Trophoblast cell (in vitro differentiated cells and primary cell): Measurements from ENCODE around the gene ATP6V0E2.

Experiments used
- DNase-seq, 2 donors: peaks; one replicate each; pipeline ENCODE4 v3.0.0-alpha.2; 2016
- H2AFZ ChIP-seq: 2 replicates; pipeline ENCODE4 v1.6.1; 2013; ENCODE audit warnings: low read length, moderate library complexity, mild to moderate bottlenecking; ENCODE audit not compliant: insufficient read depth, poor library complexity
- H2AK5ac ChIP-seq: 2 replicates; pipeline ENCODE4 v1.6.1; 2013; ENCODE audit warnings: mild to moderate bottlenecking, low read length
- H2BK120ac ChIP-seq: 2 replicates; pipeline ENCODE4 v1.6.1; 2013; ENCODE audit warnings: low read length, mild to moderate bottlenecking, moderate library complexity; ENCODE audit not compliant: insufficient read depth, poor library complexity
- H2BK12ac ChIP-seq: 2 replicates; pipeline ENCODE4 v1.6.1; 2013; ENCODE audit warnings: mild to moderate bottlenecking, low read length, moderate library complexity
- H2BK5ac ChIP-seq: 2 replicates; pipeline ENCODE4 v1.6.1; 2013; ENCODE audit warnings: low read length, low read depth, moderate library complexity, mild to moderate bottlenecking; ENCODE audit not compliant: poor library complexity
- H3K14ac ChIP-seq: 2 replicates; pipeline ENCODE4 v1.6.1; 2013; ENCODE audit warnings: mild to moderate bottlenecking, low read length
- H3K18ac ChIP-seq: 2 replicates; pipeline ENCODE4 v1.6.1; 2013; ENCODE audit warnings: mild to moderate bottlenecking, low read length
- H3K23ac ChIP-seq: 2 replicates; pipeline ENCODE4 v1.6.1; 2013; ENCODE audit warnings: low read length
- H3K27ac ChIP-seq: 2 replicates; pipeline ENCODE4 v1.5.1; 2013; ENCODE audit warnings: low read depth, mild to moderate bottlenecking, inconsistent platforms, low read length, moderate library complexity
- H3K27me3 ChIP-seq: 2 replicates; pipeline ENCODE4 v1.6.1; 2013; ENCODE audit warnings: inconsistent platforms, mild to moderate bottlenecking, low read length, moderate library complexity; ENCODE audit not compliant: insufficient read depth
- H3K36me3 ChIP-seq, 2 experiments: 1 replicate in 1 of 2; 2 replicates in 1 of 2; pipeline ENCODE4 v1.6.1; 2013; ENCODE audit warnings: low read length in 2 of 2, mild to moderate bottlenecking in 2 of 2, moderate library complexity in 1 of 2; ENCODE audit not compliant: insufficient read depth in 2 of 2, control insufficient read depth in 1 of 2
- H3K4ac ChIP-seq: 2 replicates; pipeline ENCODE4 v1.6.1; 2013; ENCODE audit warnings: low read depth, mild to moderate bottlenecking, low read length, moderate library complexity
- H3K4me1 ChIP-seq, 2 experiments: 1 replicate in 1 of 2; 2 replicates in 1 of 2; pipeline ENCODE4 v1.6.1; 2013; ENCODE audit warnings: low read length in 2 of 2, mild to moderate bottlenecking in 2 of 2, moderate library complexity in 1 of 2; ENCODE audit not compliant: insufficient read depth in 2 of 2, control insufficient read depth in 1 of 2
- H3K4me2 ChIP-seq: 2 replicates; pipeline ENCODE4 v1.6.1; 2013; ENCODE audit warnings: inconsistent platforms, mild to moderate bottlenecking, low read length, moderate library complexity
- H3K4me3 ChIP-seq: 2 replicates; pipeline ENCODE4 v1.5.1; 2013; ENCODE audit warnings: mild to moderate bottlenecking, low read depth, low read length, inconsistent platforms
- H3K79me1 ChIP-seq: one replicate; pipeline ENCODE4 v1.6.1; 2013; ENCODE audit warnings: low read length
- H3K79me2 ChIP-seq: 2 replicates; pipeline ENCODE4 v1.6.1; 2013; ENCODE audit warnings: low read length, mild to moderate bottlenecking; ENCODE audit not compliant: control insufficient read depth, insufficient read depth, poor library complexity
- H3K9ac ChIP-seq: 2 replicates; pipeline ENCODE4 v1.6.1; 2013; ENCODE audit warnings: mild to moderate bottlenecking, low read length
- H3K9me3 ChIP-seq: 2 replicates; pipeline ENCODE4 v1.6.1; 2013; ENCODE audit warnings: low read depth, mild to moderate bottlenecking, control low read depth, inconsistent platforms, low read length; ENCODE audit not compliant: insufficient read depth
- H4K12ac ChIP-seq: 2 replicates; pipeline ENCODE4 v1.6.1; 2013; ENCODE audit warnings: low read depth, mild to moderate bottlenecking, low read length, moderate library complexity
- H4K8ac ChIP-seq: 2 replicates; pipeline ENCODE4 v1.6.1; 2013; ENCODE audit warnings: low read depth, mild to moderate bottlenecking, low read length, moderate library complexity
- H4K91ac ChIP-seq: one replicate; pipeline ENCODE4 v1.6.1; 2013; ENCODE audit warnings: low read depth, mild to moderate bottlenecking, low read length, moderate library complexity
- WGBS: extraction: QIAGEN DNeasy Blood & Tissue Kit; methylation state at CpG from one replicate; pipeline ENCODE4 v1.1.7; 2013; ENCODE audit warnings: missing lambda C conversion rate; ENCODE audit not compliant: insufficient read length, insufficient coverage; ENCODE audit errors: extremely low coverage; 5-methylcytosine and 5-hydroxymethylcytosine counted together

Gene ATP6V0E2

DNA sequence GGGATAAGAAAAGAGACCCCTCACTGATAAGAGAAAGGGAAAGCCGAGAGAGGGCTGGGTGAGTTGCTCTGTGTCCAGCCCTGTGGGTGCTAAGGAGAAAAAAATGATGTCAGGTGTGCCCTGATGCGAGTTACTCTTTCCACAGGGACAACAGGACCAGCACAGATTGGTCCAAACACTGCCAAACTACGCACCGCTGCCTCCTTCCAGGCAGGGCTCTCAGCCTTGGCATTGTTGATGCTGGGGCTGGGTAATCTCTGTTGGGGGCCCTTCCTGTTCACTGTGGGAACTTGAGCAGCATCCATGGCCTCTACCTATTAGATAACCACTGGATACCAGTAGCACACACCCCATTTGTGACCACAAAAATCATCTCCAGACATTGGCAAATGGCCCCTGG is 10.3 kb upstream of the ATP6V0E2 start:
- Histone ChIP-seq H2AFZ (no peak overlapping the region), H3K18ac (no peak overlapping the region), H3K9ac (no peak overlapping the region), H3K9me3 (no peaks in the 10 kb centered on the region), H4K8ac (no peak overlapping the region), H3K27me3 (no peaks in the 10 kb centered on the region), H3K79me1 (no peaks in the 10 kb centered on the region), H4K91ac (no peak overlapping the region), H3K79me2 (no peaks in the 10 kb centered on the region), H3K4ac (no peak overlapping the region), H3K23ac (no peak overlapping the region), H3K14ac (no peak overlapping the region), H2BK5ac (no peak overlapping the region), H3K4me3 (no peak overlapping the region), H2AK5ac (no peak overlapping the region), H4K12ac (no peak overlapping the region), H2BK12ac (no peak overlapping the region), H2BK120ac (no peak overlapping the region), H3K36me3 (peaks cover 0 to 4% of the 10 kb centered on the region in 2 experiments), H3K27ac (no peak overlapping the region), H3K4me2 (no peak overlapping the region), H3K4me1 (no peaks in the 10 kb centered on the region)
- no peak for DNase-seq
- WGBS: no CpG with 5 or more reads among the region's 4 CpGs

DNA sequence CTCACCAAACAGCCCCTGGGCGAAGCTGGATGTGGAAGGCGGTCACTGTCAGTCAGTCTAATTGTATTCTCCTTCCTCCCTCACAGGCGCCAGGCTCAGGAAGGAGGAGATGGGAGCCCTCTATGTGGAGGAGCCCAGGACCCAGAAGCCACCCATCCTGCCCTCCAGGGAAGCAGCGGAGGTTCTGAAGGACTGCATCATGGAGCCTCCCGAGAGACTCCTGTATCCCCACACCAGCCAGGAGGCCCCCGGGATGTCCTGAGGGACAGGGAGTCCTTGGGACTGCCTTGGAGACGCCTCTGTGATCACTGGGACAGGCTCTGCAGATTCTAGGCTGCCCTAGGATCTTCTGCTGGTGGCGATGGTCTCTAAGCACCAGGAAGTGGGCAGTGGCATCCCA is 9.7 kb upstream of the ATP6V0E2 start:
- Histone ChIP-seq H3K14ac (no peak overlapping the region), H4K8ac (no peak overlapping the region), H2BK120ac (no peak overlapping the region), H3K4me2 (no peak overlapping the region), H3K4ac (no peak overlapping the region), H3K4me1 (no peaks in the 10 kb centered on the region), H3K9me3 (no peaks in the 10 kb centered on the region), H3K79me2 (no peaks in the 10 kb centered on the region), H3K18ac (no peak overlapping the region), H2BK12ac (no peak overlapping the region), H3K27me3 (no peaks in the 10 kb centered on the region), H3K23ac (no peak overlapping the region), H3K36me3 (peaks cover 0 to 4% of the 10 kb centered on the region in 2 experiments), H4K12ac (no peak overlapping the region), H2BK5ac (no peak overlapping the region), H3K27ac (no peak overlapping the region), H3K79me1 (no peaks in the 10 kb centered on the region), H4K91ac (no peak overlapping the region), H3K4me3 (no peak overlapping the region), H3K9ac (no peak overlapping the region), H2AFZ (no peak overlapping the region), H2AK5ac (no peak overlapping the region)
- WGBS: no CpG with 5 or more reads among the region's 8 CpGs
- DNase-seq: no peak

DNA sequence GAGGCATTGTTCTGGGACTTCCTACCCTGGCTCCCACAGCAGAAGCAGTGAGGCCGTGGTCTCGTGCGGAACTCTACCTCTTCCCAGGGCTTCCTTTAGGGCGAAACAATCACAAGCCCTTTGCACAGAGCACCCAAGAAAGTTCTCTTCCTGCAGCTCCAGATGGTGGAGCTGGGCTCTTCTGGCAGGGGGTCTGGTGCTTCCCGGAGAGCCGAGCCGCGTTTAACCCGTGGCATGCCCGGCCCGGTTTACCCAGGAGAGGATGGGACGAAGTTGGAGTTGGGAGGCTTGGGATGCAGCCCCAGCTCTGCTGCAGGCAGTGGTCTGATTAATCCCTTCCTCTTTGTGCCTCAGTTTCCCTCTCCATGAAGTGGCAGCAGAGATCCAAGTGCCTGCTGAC is 9.0 kb upstream of the ATP6V0E2 start:
- no peak overlapping the region for H2BK5ac ChIP-seq
- WGBS: no CpG with 5 or more reads among the region's 12 CpGs
- no peak overlapping the region for H3K14ac ChIP-seq
- no peak overlapping the region for H3K4me3 ChIP-seq
- no peaks in the 10 kb centered on the region for H3K79me1 ChIP-seq
- no peak overlapping the region for H3K23ac ChIP-seq
- no peak overlapping the region for H3K18ac ChIP-seq
- H3K79me2 ChIP-seq: no peaks in the 10 kb centered on the region
- H3K4me2 ChIP-seq: no peak overlapping the region
- DNase-seq: no peak
- no peak overlapping the region for H2BK12ac ChIP-seq
- H3K4ac ChIP-seq: no peak overlapping the region
- no peak overlapping the region for H2AK5ac ChIP-seq
- no peak overlapping the region for H4K91ac ChIP-seq
- no peak overlapping the region for H3K27ac ChIP-seq
- H4K12ac ChIP-seq: no peak overlapping the region
- no peak overlapping the region for H4K8ac ChIP-seq
- no peak overlapping the region for H2AFZ ChIP-seq
- H3K9ac ChIP-seq: no peak overlapping the region
- H2BK120ac ChIP-seq: no peak overlapping the region
- H3K9me3 ChIP-seq: no peaks in the 10 kb centered on the region
- H3K4me1 ChIP-seq: no peaks in the 10 kb centered on the region
- H3K27me3 ChIP-seq: no peaks in the 10 kb centered on the region
- peaks cover 0 to 4% of the 10 kb centered on the region in 2 experiments for H3K36me3 ChIP-seq

DNA sequence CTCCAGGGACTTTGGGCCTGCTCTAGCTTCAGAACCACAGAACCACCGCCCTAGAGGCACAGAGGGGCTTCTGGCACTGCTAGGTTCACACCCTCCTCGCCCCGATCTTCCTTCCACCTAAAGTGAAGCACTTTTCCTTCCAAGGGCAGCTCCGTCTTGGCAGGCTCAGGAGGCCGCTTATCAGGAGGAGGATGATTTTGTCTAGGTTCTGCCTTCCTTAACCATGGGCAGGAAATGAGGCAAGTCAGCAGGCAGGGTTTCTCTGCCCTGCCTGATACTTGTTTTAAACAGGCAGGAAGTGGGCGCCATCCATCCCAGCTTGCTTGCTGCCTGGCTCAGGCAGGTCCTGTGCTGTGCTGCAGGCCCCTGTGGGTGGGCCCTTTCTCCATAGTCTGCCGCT is 8.3 kb upstream of the ATP6V0E2 start:
- no peak overlapping the region for H3K4ac ChIP-seq
- WGBS: no CpG with 5 or more reads among the region's 7 CpGs
- H3K4me2 ChIP-seq: no peak overlapping the region
- no peak overlapping the region for H2BK120ac ChIP-seq
- H3K18ac ChIP-seq: no peak overlapping the region
- H3K9ac ChIP-seq: no peak overlapping the region
- no peak overlapping the region for H3K27ac ChIP-seq
- no peaks in the 10 kb centered on the region for H3K79me1 ChIP-seq
- no peak overlapping the region for H3K4me3 ChIP-seq
- no peak overlapping the region for H3K14ac ChIP-seq
- no peak overlapping the region for H2AK5ac ChIP-seq
- peaks cover 0 to 4% of the 10 kb centered on the region in 2 experiments for H3K36me3 ChIP-seq
- no peak overlapping the region for H2BK5ac ChIP-seq
- H3K4me1 ChIP-seq: no peaks in the 10 kb centered on the region
- no peak for DNase-seq
- H3K79me2 ChIP-seq: no peaks in the 10 kb centered on the region
- no peaks in the 10 kb centered on the region for H3K9me3 ChIP-seq
- H4K12ac ChIP-seq: no peak overlapping the region
- H4K91ac ChIP-seq: no peak overlapping the region
- no peaks in the 10 kb centered on the region for H3K27me3 ChIP-seq
- H4K8ac ChIP-seq: no peak overlapping the region
- H2BK12ac ChIP-seq: no peak overlapping the region
- H3K23ac ChIP-seq: no peak overlapping the region
- H2AFZ ChIP-seq: no peak overlapping the region
